ENCODE measurements around the gene DCC.

DCC gene

GRCh38 chr18:52370841-52371240 is 30.8 kb downstream of the DCC start:
- Histone ChIP-seq H3K9me2 (replicated peaks; ENCODE audit: insufficient read depth, low read length) (no peaks in the 10 kb centered on the region), H3K4me1 (ENCODE audit: low read length) (no peaks in the 10 kb centered on the region), H3K4me2 (ENCODE audit: low read depth, low read length) (no peak overlapping the region), H3K27ac (ENCODE audit: low read length) (no peak overlapping the region), H3K9ac (ENCODE audit: low read length) (no peak overlapping the region), H3K4me3 (ENCODE audit: low read length) (no peak overlapping the region), H3K79me2 (ENCODE audit: low read length) (no peaks in the 10 kb centered on the region), H3F3A (ENCODE audit: insufficient read depth, low read length) (no peaks in the 10 kb centered on the region), H3K9me3 (replicated peaks; ENCODE audit: insufficient read depth, low read length) (no peaks in the 10 kb centered on the region), H4K20me1 (ENCODE audit: insufficient read depth, low read length) (no peaks in the 10 kb centered on the region), H3K27me3 (replicated peaks; ENCODE audit: insufficient read depth, low read length) (no peaks in the 10 kb centered on the region), H3K36me3 (replicated peaks; ENCODE audit: insufficient read depth, low read length) (no peaks in the 10 kb centered on the region), H2AFZ (ENCODE audit: low read length) (no peak overlapping the region)
- no peak for DNase-seq
- TF ChIP-seq, protein P1, sequence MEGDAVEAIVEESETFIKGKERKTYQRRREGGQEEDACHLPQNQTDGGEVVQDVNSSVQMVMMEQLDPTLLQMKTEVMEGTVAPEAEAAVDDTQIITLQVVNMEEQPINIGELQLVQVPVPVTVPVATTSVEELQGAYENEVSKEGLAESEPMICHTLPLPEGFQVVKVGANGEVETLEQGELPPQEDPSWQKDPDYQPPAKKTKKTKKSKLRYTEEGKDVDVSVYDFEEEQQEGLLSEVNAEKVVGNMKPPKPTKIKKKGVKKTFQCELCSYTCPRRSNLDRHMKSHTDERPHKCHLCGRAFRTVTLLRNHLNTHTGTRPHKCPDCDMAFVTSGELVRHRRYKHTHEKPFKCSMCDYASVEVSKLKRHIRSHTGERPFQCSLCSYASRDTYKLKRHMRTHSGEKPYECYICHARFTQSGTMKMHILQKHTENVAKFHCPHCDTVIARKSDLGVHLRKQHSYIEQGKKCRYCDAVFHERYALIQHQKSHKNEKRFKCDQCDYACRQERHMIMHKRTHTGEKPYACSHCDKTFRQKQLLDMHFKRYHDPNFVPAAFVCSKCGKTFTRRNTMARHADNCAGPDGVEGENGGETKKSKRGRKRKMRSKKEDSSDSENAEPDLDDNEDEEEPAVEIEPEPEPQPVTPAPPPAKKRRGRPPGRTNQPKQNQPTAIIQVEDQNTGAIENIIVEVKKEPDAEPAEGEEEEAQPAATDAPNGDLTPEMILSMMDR (IDR thresholded peaks at IDR 0.05; ENCODE audit: low read length), result no peak
- TF ChIP-seq EZH2 (optimal IDR thresholded peaks at IDR 0.05; ENCODE audit: low read depth, low read length) (no peak), EZH2phosphoT487 (IDR thresholded peaks at IDR 0.05; ENCODE audit: low read length) (no peak)

DNA sequence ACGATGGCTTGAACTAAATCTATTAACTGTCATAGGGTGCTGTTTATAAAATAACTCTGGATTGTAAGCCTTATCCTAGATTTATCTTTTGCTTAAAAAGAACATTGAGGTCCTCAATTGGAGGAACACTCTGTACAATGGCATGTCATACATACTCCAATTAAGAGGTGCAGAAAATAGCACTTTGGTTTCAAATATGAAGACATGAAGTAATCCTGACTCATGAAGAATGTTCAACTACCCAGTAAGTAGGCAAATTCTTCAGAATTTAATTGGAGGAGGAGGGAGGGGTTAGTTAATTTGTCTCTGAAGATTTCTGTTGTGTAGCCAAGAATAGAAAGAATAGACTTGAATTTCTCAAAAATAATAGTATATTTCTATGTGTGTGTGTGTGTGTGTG is 36.1 kb downstream of the DCC start:
- Histone ChIP-seq H4K20me1 (ENCODE audit: insufficient read depth, low read length) (no peaks in the 10 kb centered on the region), H3K27me3 (replicated peaks; ENCODE audit: insufficient read depth, low read length) (no peaks in the 10 kb centered on the region)
- TF ChIP-seq EZH2phosphoT487 (IDR thresholded peaks at IDR 0.05; ENCODE audit: low read length) (no peak), EZH2 (optimal IDR thresholded peaks at IDR 0.05; ENCODE audit: low read depth, low read length) (no peak)
- TF ChIP-seq, protein P1 (IDR thresholded peaks at IDR 0.05; ENCODE audit: low read length), result no peak

DNA sequence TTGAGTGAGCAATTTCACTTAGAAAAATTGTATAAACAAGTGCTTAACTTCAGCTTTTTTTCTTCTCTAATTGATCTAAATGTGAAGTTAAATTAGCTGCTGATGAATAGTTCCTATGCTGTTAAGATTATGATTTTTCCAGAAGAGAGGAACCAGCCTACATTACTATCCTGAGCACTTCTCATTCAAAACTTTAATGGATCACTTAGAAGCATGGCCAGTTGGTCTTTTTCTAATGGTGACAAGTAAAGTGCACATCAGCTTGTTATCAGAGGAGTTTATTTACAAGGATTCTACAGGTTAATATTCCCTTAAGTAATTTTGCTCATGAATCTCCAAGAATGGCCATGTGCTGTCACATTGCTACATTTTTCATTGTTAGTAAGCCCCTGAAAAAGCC is 37.1 kb downstream of the DCC start:
- Histone ChIP-seq H2AFZ (ENCODE audit: low read length) (no peak overlapping the region), H3K27ac (ENCODE audit: low read length) (no peak overlapping the region), H3K9ac (ENCODE audit: low read length) (no peak overlapping the region), H3K36me3 (replicated peaks; ENCODE audit: insufficient read depth, low read length) (no peaks in the 10 kb centered on the region), H3K4me3 (ENCODE audit: low read length) (no peak overlapping the region), H3K27me3 (replicated peaks; ENCODE audit: insufficient read depth, low read length) (no peaks in the 10 kb centered on the region), H3F3A (ENCODE audit: insufficient read depth, low read length) (no peaks in the 10 kb centered on the region), H3K9me2 (replicated peaks; ENCODE audit: insufficient read depth, low read length) (no peaks in the 10 kb centered on the region), H3K9me3 (replicated peaks; ENCODE audit: insufficient read depth, low read length) (no peaks in the 10 kb centered on the region), H3K79me2 (ENCODE audit: low read length) (no peaks in the 10 kb centered on the region), H3K4me1 (ENCODE audit: low read length) (no peaks in the 10 kb centered on the region), H3K4me2 (ENCODE audit: low read depth, low read length) (no peak overlapping the region), H4K20me1 (ENCODE audit: insufficient read depth, low read length) (no peaks in the 10 kb centered on the region)
- DNase-seq, result no peak
- TF ChIP-seq EZH2 (optimal IDR thresholded peaks at IDR 0.05; ENCODE audit: low read depth, low read length) (no peak), EZH2phosphoT487 (IDR thresholded peaks at IDR 0.05; ENCODE audit: low read length) (no peak)
- TF ChIP-seq, protein P1 (IDR thresholded peaks at IDR 0.05; ENCODE audit: low read length), result no peak

More for the DNA sequence above, 36.1 kb downstream of the DCC start:
- Histone ChIP-seq H3K27ac (ENCODE audit: low read length) (no peak overlapping the region), H3K9ac (ENCODE audit: low read length) (no peak overlapping the region), H3K4me2 (ENCODE audit: low read depth, low read length) (no peak overlapping the region), H3K9me2 (replicated peaks; ENCODE audit: insufficient read depth, low read length) (no peaks in the 10 kb centered on the region), H3K36me3 (replicated peaks; ENCODE audit: insufficient read depth, low read length) (no peaks in the 10 kb centered on the region), H2AFZ (ENCODE audit: low read length) (no peak overlapping the region), H3K9me3 (replicated peaks; ENCODE audit: insufficient read depth, low read length) (no peaks in the 10 kb centered on the region), H3K4me1 (ENCODE audit: low read length) (no peaks in the 10 kb centered on the region), H3K79me2 (ENCODE audit: low read length) (no peaks in the 10 kb centered on the region), H3K4me3 (ENCODE audit: low read length) (no peak overlapping the region), H3F3A (ENCODE audit: insufficient read depth, low read length) (no peaks in the 10 kb centered on the region)
- DNase-seq, result no peak

Data from MM.1S (cell line).